ENCODE measurements around the gene ACTR5. TPM values are rescaled to one million over a fixed set of nuclear protein-coding genes. Genes with fewer than 3 reads are reported as not detected.
A peak's percentile ranks its signal among the peaks of the same experiment; 100 is the strongest.

ACTR5 gene
- total and polyA plus RNA-seq, 7 donors = 3.8 to 9.3 (median 5.3) TPM

DNA sequence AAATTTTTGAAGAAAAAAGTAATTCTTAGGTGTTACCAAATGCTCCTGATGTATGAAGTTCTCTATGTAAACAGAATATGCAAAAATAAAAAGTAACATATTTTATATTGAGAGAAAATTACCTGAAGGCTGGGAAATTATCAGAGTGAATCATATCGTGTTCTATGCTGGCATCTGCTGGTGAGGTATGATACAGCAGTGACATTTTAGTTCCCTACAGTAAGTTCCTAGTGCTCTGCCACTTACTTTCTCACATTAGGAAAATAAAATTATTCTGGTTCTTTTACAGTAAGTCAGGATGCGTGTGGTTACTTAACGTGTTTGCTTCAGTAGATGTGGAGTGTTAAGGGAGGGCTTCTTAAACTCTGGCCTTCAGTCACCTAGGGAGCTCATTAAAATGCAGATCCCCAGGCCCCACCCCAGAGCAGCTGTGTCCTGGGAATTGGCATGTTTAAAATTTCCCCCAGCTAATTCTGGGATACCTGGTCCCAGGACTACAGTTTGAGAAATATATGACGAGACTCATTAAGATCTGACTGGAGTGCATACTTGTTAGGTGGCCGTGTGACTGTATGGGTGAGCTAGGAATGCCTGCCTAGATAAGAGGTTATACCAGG, 3.2 kb downstream of the ACTR5 start:
- Histone ChIP-seq H3K27ac (no peak overlapping the region), H3K27me3 (ENCODE audit: insufficient read depth in 3 of 3, low read length in 2 of 3) (no peaks in the 10 kb centered on the region), H3K9me3 (no peaks in the 10 kb centered on the region), H3K36me3 (ENCODE audit: insufficient read depth in 1 of 2, low read depth in 1 of 2) (peaks cover 0 to 63% of the 10 kb centered on the region in 2 donors), H3K4me3 (no peak overlapping the region), H3K4me1 (peaks cover 10% of the 10 kb centered on the region)
- 61 to 77% (median 68%) methylated on average over 5 of the region's 5 CpGs for WGBS, 3 donors
- TF ChIP-seq, protein P1, sequence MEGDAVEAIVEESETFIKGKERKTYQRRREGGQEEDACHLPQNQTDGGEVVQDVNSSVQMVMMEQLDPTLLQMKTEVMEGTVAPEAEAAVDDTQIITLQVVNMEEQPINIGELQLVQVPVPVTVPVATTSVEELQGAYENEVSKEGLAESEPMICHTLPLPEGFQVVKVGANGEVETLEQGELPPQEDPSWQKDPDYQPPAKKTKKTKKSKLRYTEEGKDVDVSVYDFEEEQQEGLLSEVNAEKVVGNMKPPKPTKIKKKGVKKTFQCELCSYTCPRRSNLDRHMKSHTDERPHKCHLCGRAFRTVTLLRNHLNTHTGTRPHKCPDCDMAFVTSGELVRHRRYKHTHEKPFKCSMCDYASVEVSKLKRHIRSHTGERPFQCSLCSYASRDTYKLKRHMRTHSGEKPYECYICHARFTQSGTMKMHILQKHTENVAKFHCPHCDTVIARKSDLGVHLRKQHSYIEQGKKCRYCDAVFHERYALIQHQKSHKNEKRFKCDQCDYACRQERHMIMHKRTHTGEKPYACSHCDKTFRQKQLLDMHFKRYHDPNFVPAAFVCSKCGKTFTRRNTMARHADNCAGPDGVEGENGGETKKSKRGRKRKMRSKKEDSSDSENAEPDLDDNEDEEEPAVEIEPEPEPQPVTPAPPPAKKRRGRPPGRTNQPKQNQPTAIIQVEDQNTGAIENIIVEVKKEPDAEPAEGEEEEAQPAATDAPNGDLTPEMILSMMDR (IDR thresholded peaks at IDR 0.05) = peak; percentile 67
- intact Hi-C loops (cut with DNase I) = loop anchor here in 1 of 2 donors (1.0 kb wide), 1 partner anchor 107 kb away; no protein-coding TSS in a partner anchor
- no peak for DNase-seq
- ATAC-seq = no peak

DNA sequence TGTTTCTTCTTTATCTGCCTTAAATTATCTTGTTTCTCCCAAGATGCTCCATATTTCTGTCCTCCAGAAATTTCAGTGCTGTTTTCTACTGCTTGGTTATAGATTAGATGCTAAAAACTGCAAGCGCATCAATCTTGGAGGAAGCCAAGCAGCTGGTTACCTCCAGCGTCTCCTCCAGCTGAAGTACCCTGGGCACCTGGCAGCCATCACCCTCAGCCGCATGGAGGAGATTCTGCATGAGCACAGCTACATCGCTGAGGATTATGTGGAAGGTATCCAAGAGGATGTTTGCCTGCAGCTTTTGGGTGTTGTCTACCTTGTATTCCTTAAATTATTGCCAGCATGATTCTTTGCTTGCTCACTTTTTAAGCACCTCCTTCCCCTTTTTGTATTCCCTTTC, 3.8 kb downstream of the ACTR5 start:
- TF ChIP-seq, protein P1 (IDR thresholded peaks at IDR 0.05) = no peak
- no peak overlapping the region for H3K27ac ChIP-seq
- H3K27me3 ChIP-seq (ENCODE audit: insufficient read depth in 3 of 3, low read length in 2 of 3) = no peaks in the 10 kb centered on the region
- peaks cover 0 to 69% of the 10 kb centered on the region in 2 donors for H3K36me3 ChIP-seq (ENCODE audit: insufficient read depth in 1 of 2, low read depth in 1 of 2)
- ATAC-seq (no peak), DNase-seq (no peak)
- H3K4me1 ChIP-seq = peaks cover 10% of the 10 kb centered on the region
- H3K9me3 ChIP-seq = no peaks in the 10 kb centered on the region
- H3K4me3 ChIP-seq = no peak overlapping the region
- WGBS, 3 donors = 78 to 89% (median 86%) methylated on average over 4 of the region's 4 CpGs
- intact Hi-C loops (cut with DNase I) = no loop called here

DNA sequence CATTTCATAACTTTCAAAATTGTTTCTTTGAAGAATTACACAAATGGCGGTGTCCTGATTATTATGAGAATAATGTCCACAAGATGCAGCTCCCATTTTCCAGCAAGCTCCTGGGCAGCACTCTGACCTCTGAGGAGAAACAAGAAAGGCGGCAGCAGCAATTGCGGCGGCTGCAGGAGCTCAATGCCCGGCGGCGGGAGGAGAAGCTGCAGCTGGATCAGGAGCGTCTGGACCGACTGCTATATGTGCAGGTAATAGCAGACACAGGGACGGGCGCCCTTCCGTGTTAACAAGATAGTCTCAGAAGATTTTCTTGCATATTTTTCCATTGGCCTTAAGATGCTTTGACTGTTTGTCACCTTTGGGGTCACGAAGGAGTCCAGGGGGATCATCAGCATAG, 6.7 kb downstream of the ACTR5 start:
- Histone ChIP-seq H3K4me1 (no peaks in the 10 kb centered on the region), H3K36me3 (ENCODE audit: insufficient read depth in 1 of 2, low read depth in 1 of 2) (peaks cover 3 to 93% of the 10 kb centered on the region in 2 donors), H3K27ac (no peak overlapping the region), H3K4me3 (no peak overlapping the region), H3K27me3 (ENCODE audit: insufficient read depth in 3 of 3, low read length in 2 of 3) (no peaks in the 10 kb centered on the region), H3K9me3 (no peaks in the 10 kb centered on the region)
- TF ChIP-seq, protein P1 (IDR thresholded peaks at IDR 0.05) = no peak
- no peak for ATAC-seq
- intact Hi-C loops (cut with DNase I) = loop anchor here in 1 of 2 donors (5.0 kb wide), 1 partner anchor 228 kb away; no protein-coding TSS in a partner anchor
- WGBS, 3 donors = 91 to 96% (median 94%) methylated on average over 13 of the region's 13 CpGs
- no peak for DNase-seq

DNA sequence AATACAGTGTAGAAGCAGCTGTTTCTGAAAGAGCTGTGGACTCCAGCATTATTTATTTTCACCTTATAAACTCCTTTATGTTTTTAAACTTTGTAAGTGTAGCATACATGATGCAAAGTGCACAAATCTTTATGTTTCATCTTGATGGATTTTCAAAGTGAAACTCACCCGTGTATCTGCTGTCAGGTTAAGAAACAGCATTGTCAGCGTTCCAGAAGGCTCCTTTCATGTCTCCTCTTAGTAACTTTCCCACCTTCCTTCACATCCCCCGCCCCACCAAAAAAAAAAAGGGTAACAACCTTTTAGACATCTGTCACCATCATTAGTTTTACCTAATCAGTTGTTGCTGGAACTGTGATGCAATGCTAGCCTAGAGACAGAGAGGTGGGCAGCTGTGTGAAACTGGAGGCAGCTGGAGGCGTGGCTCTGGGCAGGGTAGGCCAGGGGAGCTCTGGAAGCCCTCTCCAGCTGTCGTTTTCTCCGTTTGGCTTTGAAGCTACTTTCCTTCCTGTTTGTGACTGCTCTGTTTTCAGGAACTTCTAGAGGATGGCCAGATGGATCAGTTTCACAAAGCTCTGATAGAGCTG, 7.2 kb downstream of the ACTR5 start:
- Histone ChIP-seq H3K27ac (no peak overlapping the region), H3K9me3 (no peaks in the 10 kb centered on the region), H3K4me3 (no peak overlapping the region), H3K27me3 (ENCODE audit: insufficient read depth in 3 of 3, low read length in 2 of 3) (no peaks in the 10 kb centered on the region), H3K36me3 (ENCODE audit: insufficient read depth in 1 of 2, low read depth in 1 of 2) (peaks cover 3 to 93% of the 10 kb centered on the region in 2 donors), H3K4me1 (no peaks in the 10 kb centered on the region)
- DNase-seq (no peak), ATAC-seq (no peak)
- TF ChIP-seq, protein P1 (IDR thresholded peaks at IDR 0.05) = no peak
- WGBS, 3 donors = 56 to 60% (median 56%) methylated on average over 6 of the region's 6 CpGs
- intact Hi-C loops (cut with DNase I) = loop anchor here in 1 of 2 donors (5.0 kb wide), 1 partner anchor 228 kb away; no protein-coding TSS in a partner anchor

All from psoas muscle (tissue), 8 donors.